Gastroesophageal sphincter (tissue), 3 donors: ENCODE results near the gene COL12A1.

Experiments used
- EP300 ChIP-seq: sonication (generic); formaldehyde crosslinking; IDR thresholded peaks from one replicate; pipeline ENCODE4 v1.6.1; 2017; ENCODE audit warnings: antibody characterized with exemption, mild to moderate bottlenecking
- TF ChIP-seq, protein P1 (sequence below), 4 experiments: fragments of 200-600 bp in 2 of 4; fragments of 450-650 bp in 2 of 4; sonication (generic) in 1 of 4; IDR thresholded peaks; one replicate each; pipeline ENCODE4 v1.5.1; 2017 to 2019; ENCODE audit warnings: antibody characterized with exemption in 4 of 4, mild to moderate bottlenecking in 2 of 4, moderate library complexity in 2 of 4

DNA sequence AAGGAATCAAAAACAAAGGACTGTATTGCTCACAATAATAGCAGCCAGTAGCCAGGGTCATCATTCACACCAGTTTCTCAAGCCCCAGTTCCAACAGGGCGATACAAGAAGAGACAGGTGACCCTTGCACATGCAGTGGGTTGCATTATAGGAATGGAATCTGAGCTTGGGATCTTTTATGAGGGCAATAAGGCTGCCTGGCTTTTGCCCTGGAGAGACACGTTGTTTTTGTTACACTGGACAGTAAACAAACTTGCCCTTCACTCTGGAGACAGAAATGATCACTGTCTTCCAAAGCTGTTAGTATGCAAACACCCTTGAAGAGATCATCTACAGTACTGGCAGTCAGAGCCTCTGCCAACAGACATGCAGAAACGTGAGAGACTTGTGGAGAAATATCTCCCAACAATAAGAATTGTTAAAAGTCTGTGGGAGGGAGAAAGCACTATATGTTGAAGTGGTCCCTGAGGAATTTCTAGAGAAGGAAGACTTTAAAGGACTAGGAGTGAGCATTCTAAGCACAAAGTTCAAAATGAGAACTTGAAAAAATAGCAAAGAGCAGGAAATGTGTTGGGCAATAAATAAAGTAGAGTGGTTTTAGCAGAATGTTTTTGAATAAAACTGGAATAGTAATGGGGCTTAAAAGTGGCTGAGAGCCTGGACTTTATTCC is 6.2 kb upstream of the COL12A1 start:
- TF ChIP-seq, protein P1, sequence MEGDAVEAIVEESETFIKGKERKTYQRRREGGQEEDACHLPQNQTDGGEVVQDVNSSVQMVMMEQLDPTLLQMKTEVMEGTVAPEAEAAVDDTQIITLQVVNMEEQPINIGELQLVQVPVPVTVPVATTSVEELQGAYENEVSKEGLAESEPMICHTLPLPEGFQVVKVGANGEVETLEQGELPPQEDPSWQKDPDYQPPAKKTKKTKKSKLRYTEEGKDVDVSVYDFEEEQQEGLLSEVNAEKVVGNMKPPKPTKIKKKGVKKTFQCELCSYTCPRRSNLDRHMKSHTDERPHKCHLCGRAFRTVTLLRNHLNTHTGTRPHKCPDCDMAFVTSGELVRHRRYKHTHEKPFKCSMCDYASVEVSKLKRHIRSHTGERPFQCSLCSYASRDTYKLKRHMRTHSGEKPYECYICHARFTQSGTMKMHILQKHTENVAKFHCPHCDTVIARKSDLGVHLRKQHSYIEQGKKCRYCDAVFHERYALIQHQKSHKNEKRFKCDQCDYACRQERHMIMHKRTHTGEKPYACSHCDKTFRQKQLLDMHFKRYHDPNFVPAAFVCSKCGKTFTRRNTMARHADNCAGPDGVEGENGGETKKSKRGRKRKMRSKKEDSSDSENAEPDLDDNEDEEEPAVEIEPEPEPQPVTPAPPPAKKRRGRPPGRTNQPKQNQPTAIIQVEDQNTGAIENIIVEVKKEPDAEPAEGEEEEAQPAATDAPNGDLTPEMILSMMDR (IDR thresholded peaks at IDR 0.05): no peak
- TF ChIP-seq EP300: no peak
